HG02981 (cell line): ENCODE data around the gene MPP3.
"Not testable (repeated sequence)": the region's sequence is repeated elsewhere in the genome, so short reads cannot be mapped to it uniquely, and the experiment has no call there.

ENCODE experiments used
- ATAC-seq: cut with Tn5 transposase; IDR thresholded peaks from one replicate; pipeline ENCODE4 v1.9.1; 2021; ENCODE audit warnings: mild to moderate bottlenecking, moderate library complexity; ENCODE audit not compliant: unreplicated experiment

Gene MPP3

DNA sequence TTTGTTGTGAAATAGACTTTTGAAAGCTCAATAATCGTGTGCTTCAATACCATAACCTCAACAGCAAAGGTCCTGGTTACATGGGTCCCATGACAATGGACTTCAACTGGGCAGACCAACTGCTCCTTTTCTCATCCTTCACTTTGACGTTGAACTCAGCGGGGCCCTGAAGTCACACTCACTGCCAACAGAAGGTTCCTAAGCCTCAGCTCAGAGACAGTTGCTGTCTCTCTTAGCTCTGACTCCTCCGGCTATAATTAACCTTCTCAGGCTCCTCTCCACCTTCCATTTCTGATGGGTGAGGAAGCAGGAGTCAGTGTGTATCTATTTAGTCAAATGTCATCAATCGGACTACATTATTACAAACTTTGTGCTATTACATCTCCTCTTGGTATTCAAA, 23.8 kb downstream of the MPP3 start:
- no peak for ATAC-seq

GRCh38 chr17:43808076-43808475, 24.9 kb downstream of the MPP3 start:
- ATAC-seq: no peak

DNA sequence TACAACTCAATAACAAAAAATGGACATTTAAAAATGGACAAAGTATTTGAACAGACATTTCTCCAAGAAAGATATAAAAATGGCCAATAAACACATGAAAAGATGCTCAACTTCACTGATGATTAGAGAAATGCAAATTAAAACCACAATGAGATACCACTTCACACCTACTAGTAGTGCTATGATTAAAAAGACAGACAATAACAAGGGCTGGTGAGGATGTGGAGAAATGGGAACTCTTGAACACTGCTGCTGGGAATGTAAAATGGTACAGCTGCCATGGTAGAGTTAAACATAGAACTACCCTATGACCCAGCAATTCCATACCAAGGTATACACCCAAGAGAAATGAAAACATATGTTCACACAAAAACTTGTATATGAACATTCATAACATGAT, 27.8 kb downstream of the MPP3 start:
- ATAC-seq: no peak

DNA sequence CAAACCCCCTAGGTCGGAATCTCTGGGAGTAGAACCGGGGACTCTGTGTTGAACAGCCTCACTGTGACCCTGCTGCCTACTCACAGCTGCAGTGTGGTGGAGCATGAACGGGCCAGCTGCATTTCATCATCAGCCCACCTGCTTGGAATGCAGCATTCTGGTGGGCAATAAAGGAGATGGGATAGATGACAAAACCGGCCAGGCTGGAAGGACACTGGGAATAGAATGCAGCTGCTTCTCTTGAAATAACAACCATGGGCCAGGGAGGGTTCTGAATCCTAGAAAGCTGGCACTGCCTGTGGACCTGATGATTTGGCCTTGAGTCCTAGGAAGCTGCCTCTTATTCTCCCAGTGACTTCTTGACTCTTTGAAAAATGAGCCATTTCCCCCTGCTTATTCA, 29.2 kb downstream of the MPP3 start:
- ATAC-seq: no peak

GRCh38 chr17:43801844-43802243, 31.1 kb downstream of the MPP3 start:
- ATAC-seq: no peak

DNA sequence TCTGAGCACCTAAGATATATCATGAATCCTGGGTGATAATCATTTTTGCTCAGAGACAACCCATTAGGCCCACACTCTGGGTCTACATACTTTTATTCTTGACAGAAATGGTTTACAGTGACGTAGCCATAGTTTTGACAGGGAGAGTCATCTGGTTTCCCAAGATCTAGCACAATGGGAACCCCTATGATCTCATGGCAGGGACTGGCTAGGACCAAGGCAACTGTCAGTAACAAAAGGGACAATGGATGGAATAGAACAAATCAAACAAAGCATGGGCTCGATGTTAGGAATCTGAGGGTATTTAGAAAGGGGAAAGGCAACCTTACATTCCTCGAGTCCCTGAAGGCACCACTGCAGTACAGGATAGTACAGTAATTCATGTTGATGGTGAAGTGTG, 32.2 kb downstream of the MPP3 start:
- no peak for ATAC-seq

- ATAC-seq: no peak
Measured at GRCh38 chr17:43799047-43799446, 33.9 kb downstream of the MPP3 start.

DNA sequence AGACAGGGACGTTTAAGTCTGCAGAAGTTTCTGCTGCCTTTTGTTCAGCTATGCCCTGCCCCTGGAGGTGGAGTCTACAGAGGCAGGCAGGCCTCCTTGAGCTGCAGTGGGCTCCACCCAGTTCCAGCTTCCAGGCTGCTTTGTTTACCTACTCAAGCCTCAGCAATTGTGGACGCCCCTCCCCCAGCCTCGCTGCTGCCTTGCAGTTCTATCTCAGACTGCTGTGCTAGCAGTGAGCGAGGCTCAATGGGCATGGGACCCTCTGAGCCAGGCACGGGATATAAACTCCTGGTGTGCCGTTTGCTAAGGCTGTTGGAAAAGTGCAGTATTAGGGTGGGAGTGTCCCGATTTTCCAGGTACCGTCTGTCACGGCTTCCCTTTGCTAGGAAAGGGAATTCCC, 34.9 kb downstream of the MPP3 start:
- not testable (repeated sequence) for ATAC-seq

DNA sequence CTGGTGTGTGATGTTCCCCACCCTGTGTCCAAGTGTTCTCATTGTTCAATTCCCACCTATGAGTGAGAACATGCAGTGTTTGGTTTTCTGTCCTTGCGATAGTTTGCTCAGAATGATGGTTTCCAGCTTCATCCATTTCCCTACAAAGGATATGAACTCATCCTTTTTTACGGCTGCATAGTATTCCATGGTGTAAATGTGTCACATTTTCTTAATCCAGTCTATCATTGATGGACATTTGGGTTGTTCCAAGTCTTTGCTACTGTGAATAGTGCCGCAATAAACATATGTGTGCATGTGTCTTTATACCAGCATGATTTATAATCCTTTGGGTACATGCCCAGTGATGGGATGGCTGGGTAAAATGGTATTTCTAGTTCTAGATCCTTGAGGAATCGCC, 40.3 kb downstream of the MPP3 start:
- not testable (repeated sequence) for ATAC-seq

- no peak for ATAC-seq
Measured at GRCh38 chr17:43791589-43791988, 41.4 kb downstream of the MPP3 start.

- ATAC-seq: no peak
Measured at GRCh38 chr17:43790311-43790940, 42.5 kb downstream of the MPP3 start.

DNA sequence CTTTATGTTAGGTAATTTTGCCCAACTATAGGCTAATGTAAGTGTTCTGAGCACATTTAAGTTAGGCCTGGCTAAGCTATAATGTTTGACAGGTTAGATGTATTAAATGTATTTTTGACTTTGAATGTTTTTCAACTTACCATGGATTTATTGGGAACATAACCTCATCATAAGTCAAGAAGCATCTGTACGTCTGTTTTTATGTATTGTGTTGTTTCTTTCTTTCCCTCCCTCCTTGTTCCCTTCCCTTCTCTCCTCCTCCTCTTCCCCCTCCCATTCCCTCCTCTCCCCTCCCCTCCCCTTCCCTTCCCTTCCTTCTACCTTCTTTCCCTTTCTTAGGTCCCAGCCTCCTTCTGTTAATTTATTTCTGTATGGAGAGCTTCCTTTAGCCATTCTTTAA, 43.5 kb downstream of the MPP3 start:
- ATAC-seq: no peak

GRCh38 chr17:43788540-43788939, 44.4 kb downstream of the MPP3 start:
- ATAC-seq: no peak

GRCh38 chr17:43787728-43788127, 45.2 kb downstream of the MPP3 start:
- ATAC-seq: no peak

- ATAC-seq: no peak
Measured at GRCh38 chr17:43784628-43785101, 48.3 kb downstream of the MPP3 start.

DNA sequence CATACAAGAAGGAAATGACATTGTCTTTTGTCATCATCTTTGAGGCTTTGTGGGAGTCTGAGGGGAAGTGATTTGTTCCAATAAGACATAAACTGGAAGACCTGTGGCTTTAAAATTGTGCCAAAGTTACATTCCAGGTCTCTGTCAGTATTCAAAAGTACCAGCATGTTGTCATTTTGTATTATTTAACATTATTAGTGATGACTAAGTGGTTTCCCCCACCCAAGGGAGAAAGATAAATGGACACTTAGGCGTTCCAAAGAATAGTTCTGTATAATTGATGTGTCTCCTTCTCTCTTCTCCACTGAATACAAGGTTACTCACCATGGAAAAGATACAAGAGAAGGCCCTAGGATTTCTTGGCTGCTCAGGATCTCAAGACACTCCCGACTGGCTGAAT, 48.9 kb downstream of the MPP3 start:
- no peak for ATAC-seq

GRCh38 chr17:43782913-43783680, 49.8 kb downstream of the MPP3 start:
- ATAC-seq: no peak

GRCh38 chr17:43780135-43780534, 52.8 kb downstream of the MPP3 start, which contains the start of gene CFAP97D1:
Gene CFAP97D1 (plus strand): TSS chr17:43780435. CDS start chr17:43780463, 28 bp downstream.
- no peak for ATAC-seq

DNA sequence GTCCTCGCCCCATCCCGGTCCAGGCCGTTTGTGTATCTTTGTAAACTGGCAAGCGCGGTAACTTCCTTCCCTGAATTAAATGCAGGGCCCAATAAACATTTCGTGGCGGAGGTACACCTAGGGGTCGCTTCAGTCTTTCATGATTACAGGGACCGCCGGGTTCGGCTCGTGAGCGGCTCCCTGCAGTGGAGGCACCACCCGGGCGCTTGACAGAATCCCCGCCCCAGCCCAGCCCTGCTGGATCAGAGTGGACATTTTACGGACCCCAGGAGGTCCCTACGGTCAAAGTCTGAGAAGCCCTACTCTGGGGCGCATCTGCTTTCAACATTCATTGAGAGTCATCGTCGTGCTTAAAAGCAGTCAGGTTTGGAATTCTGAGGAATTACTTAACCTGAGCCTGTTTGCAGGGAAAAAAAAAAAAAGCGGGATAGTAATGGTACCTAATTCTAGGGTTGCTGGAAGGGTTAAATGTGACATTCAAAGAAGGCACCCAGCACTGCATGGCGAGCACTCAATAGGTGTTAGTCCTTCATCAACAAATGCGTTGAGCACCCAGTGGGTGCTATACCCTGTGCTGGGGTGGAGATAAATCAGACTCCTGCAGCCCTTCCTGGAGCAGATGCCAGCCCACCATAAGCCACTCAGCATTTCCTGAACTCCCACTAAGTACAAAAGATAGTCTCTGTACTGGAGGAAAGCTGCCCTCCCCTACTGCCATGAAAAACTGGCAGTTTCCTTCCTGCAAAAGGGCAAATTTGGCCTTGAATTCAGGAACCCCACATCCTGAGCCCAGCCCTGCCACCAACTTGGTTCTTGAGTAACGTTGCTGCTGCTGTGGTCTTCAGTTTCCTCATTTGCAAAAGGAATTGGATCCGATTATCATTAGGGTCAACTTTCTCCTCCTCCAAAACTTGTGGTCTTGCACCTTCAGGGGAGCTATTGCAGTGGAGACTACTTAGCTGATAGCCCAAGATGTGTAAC, 53.5 kb downstream of the MPP3 start:
- ATAC-seq: peak; percentile 13

DNA sequence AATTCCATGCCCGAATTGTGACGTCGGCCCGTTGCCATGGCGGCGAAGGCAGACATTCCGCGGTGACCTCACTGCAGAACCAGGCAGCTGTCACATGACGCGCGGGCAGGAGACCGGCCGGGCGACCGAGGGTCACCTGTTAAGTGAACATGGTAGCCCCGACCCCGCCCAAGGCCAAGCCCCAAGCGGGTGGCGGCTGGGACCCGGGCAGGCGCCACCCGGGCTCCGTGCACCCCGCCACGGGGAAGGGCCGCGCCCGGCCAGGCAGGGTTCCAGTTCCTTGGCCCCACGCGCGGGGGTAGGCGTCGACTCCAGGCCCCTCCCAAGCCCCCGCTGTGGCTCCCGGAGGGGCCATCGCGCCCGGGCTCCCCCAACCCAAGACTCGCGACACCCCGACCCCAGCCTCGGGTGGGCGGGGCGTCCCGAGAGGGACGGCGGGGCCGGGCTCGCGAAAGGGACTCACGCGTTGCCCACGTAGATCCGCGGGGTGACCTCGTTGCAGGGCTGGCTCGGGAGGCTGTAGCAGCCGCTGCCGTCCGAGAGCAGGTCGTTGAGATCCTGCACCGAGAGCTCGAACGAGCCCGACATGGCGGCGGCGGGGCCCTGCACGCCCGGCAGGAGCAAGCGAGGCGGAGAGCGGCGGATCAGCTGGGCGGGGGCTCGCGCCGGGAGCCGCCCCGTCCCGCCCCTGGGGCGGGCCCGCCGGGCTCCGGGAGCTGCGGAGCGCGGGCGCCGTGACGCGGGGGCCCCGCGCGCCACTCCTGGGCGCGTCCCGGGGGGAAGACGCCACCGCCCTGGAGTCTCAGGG, 54.4 kb downstream of the MPP3 start, which contains the start of gene DUSP3:
TSS of gene DUSP3 (minus strand) at position 641 of the 808 bp plus-strand sequence. CDS start at position 588, 53 bp downstream.
- peak; percentile 74 for ATAC-seq
